ENCODE measurements around the gene DPY19L3.
"Not testable (repeated sequence)": the region's sequence is repeated elsewhere in the genome, so short reads cannot be mapped to it uniquely, and the experiment has no call there.

DPY19L3 gene

DNA sequence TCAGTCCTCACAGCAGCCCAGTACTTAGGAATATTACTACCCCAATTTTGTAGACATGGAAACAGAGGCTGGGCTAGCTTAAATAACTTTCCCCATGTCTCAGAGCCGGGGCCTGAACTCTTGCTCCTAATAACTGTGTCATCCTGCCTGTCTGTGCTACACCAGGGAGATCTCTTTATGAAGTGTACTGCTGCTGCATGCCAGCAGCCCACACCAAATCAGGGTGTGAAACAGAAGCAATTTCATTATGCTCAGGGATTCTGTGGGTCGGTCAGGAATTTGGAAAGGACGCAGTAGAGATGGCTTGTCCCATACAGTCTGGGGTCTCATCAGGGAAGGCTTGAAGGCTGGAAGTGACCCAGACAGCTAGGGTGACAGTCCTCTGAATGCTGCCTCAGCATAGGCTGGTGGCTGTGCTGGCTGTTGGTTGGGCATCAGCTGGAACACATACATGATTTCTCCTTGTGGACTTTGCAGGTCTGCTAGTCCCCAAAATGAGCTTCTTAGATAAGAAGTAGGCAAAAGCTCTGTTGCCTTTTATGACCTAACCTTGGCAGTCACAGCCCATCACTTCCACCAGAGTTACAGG lies 37.5 kb upstream of the DPY19L3 start:
- WGBS, 2 experiments (ENCODE audit: insufficient coverage in 2 of 2), result 87 to 100% methylated on average over 2 to 3 of the region's 3 CpGs
- Histone ChIP-seq H3K4me3 (ENCODE audit: extremely low read depth, insufficient read depth, low read length, poor library complexity, severe bottlenecking) (no peak overlapping the region), H3K9me3 (ENCODE audit: control insufficient read depth, low read length) (peaks cover 8% of the 10 kb centered on the region), H3K36me3 (ENCODE audit: control insufficient read depth, insufficient read depth, low read length) (peaks cover 66% of the 10 kb centered on the region), H3K4me1 (ENCODE audit: control insufficient read depth, insufficient read depth, low read length, poor library complexity, severe bottlenecking) (peaks cover 3% of the 10 kb centered on the region), H3K27ac (ENCODE audit: low read depth, low read length, severe bottlenecking) (no peak overlapping the region)

DNA sequence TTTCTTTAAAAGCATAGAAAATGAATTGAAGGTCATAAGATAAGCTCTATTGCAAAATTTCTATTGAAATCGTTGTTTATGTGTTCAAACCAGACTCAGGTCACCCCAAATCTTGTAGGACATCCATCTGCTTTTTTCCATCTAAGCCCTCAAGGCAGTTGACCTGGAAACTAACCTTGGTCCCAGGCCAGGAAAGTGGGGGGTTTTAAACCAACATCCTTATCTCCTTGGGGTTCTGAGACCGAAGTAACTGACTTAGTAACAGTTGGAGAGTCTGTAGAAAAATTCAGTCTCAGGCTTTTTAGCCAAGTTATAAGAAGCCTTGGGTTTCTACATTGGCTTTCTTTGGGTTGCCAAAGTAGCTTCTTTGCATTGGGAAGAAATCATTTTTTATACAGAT lies 36.8 kb upstream of the DPY19L3 start:
- H3K27ac ChIP-seq (ENCODE audit: low read depth, low read length, severe bottlenecking), result no peak overlapping the region
- H3K4me3 ChIP-seq (ENCODE audit: extremely low read depth, insufficient read depth, low read length, poor library complexity, severe bottlenecking), result no peak overlapping the region
- 100% methylated on average over 1 to 2 of the region's 2 CpGs for WGBS, 2 experiments (ENCODE audit: insufficient coverage in 2 of 2)
- peaks cover 9% of the 10 kb centered on the region for H3K9me3 ChIP-seq (ENCODE audit: control insufficient read depth, low read length)
- peaks cover 60% of the 10 kb centered on the region for H3K36me3 ChIP-seq (ENCODE audit: control insufficient read depth, insufficient read depth, low read length)
- peaks cover 9% of the 10 kb centered on the region for H3K4me1 ChIP-seq (ENCODE audit: control insufficient read depth, insufficient read depth, low read length, poor library complexity, severe bottlenecking)

DNA sequence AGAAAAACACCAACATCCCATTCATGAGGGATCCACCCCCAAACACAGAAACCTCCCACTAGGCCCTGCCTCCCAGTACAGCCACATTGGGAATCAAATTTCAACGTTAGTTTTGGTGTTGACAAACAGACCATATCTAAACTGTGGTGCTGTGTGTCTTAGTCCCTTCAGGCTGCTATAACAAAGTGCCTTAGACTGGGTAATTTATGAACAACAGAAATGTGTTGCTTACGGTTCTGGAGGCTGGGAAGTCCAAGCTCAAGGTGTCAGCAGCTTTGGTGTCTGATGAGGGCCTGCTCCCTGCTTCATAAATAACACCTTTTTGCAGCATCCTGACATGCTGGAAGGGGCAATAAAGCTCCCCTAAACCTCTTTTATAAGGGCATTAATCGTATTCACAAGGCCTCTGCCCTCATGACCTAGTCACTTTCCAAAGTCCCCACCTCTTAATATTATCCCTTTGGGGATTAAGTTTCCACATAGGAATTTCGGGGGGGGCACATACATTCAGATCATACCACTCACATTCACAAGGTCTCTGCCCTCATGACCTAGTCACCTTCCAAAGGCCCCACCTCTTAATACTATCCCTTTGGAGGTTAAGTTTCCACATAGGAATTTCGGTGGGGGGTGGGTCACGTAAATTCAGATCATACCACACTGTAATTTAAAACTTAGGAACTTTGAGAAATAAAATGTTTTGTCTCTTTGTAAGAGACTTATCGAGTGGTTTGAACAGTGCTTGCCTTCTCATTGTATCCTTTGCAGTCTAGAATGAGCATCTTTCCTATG lies 32.6 kb upstream of the DPY19L3 start:
- peaks cover 12% of the 10 kb centered on the region for H3K4me1 ChIP-seq (ENCODE audit: control insufficient read depth, insufficient read depth, low read length, poor library complexity, severe bottlenecking)
- peaks cover 9% of the 10 kb centered on the region for H3K9me3 ChIP-seq (ENCODE audit: control insufficient read depth, low read length)
- peaks cover 71% of the 10 kb centered on the region for H3K36me3 ChIP-seq (ENCODE audit: control insufficient read depth, insufficient read depth, low read length)
- peak overlapping the region; percentile 99 for H3K27ac ChIP-seq (ENCODE audit: low read depth, low read length, severe bottlenecking)
- 93% methylated on average over 2 to 5 of the region's 7 CpGs for WGBS, 2 experiments (ENCODE audit: insufficient coverage in 2 of 2)
- H3K4me3 ChIP-seq (ENCODE audit: extremely low read depth, insufficient read depth, low read length, poor library complexity, severe bottlenecking), result no peak overlapping the region

DNA sequence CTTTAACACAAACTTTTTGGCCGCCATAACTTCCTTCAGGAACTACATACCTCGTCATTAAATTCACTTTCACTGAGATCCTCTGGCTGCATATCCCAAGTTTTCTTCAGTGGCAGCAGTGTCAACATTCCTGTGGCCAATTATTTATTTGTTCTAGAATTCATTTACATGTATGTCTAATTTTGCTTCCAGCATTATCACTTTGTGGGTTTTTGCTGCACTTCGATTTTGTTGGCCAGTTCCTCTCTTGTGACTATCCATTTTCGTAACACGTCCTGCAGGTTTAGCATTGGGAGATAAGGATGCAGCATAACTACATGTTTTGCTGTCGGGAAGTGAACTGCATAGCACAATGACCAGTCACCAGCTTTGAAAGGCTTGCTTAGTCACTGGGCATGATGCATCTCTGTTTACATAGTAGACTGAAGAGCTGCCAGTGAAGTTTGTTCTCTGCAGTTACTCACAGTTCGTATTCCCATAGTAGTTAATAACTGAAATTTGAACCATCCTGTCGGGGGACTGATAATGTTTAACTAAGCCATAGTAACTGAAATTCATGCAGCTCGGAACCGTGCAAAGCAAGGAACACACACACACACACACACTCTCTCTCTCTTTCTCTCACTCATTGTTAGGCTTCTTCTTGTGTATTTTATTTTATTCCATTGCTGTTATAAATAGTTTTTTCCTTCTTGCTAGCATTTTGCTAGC lies 31.8 kb upstream of the DPY19L3 start:
- no peak overlapping the region for H3K4me3 ChIP-seq (ENCODE audit: extremely low read depth, insufficient read depth, low read length, poor library complexity, severe bottlenecking)
- peaks cover 78% of the 10 kb centered on the region for H3K36me3 ChIP-seq (ENCODE audit: control insufficient read depth, insufficient read depth, low read length)
- H3K9me3 ChIP-seq (ENCODE audit: control insufficient read depth, low read length), result peaks cover 9% of the 10 kb centered on the region
- H3K27ac ChIP-seq (ENCODE audit: low read depth, low read length, severe bottlenecking), result peak overlapping the region; percentile 99
- WGBS, 2 experiments (ENCODE audit: insufficient coverage in 2 of 2), result 52 to 60% methylated on average over 5 to 6 of the region's 10 CpGs
- peaks cover 12% of the 10 kb centered on the region for H3K4me1 ChIP-seq (ENCODE audit: control insufficient read depth, insufficient read depth, low read length, poor library complexity, severe bottlenecking)

DNA sequence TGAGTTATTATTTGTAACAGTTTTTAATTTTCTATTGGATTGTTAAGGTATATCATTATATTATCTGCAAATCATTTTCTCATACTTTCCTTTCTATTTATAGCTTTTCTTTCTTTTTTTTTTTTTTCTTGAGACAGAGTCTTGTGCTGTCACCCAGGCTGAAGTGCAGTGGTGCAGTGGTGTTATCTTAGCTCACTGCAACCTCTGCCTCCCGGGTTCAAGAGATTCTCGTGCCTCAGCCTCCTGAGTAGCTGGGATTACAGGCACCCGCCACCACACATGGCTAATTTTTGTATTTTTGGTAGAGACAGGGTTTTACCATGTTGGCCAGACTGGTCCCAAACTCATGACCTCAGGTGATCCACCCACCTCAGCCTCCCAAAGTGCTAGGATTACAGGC lies 31.2 kb upstream of the DPY19L3 start:
- Histone ChIP-seq H3K36me3 (ENCODE audit: control insufficient read depth, insufficient read depth, low read length) (peaks cover 75% of the 10 kb centered on the region), H3K27ac (ENCODE audit: low read depth, low read length, severe bottlenecking) (peak overlapping the region; percentile 99), H3K4me1 (ENCODE audit: control insufficient read depth, insufficient read depth, low read length, poor library complexity, severe bottlenecking) (peaks cover 12% of the 10 kb centered on the region)
- not testable (repeated sequence) for H3K4me3 ChIP-seq (ENCODE audit: extremely low read depth, insufficient read depth, low read length, poor library complexity, severe bottlenecking); H3K9me3 ChIP-seq (ENCODE audit: control insufficient read depth, low read length)
- WGBS, 2 experiments (ENCODE audit: insufficient coverage in 2 of 2), result 80 to 100% methylated on average over 1 of the region's 3 CpGs

DNA sequence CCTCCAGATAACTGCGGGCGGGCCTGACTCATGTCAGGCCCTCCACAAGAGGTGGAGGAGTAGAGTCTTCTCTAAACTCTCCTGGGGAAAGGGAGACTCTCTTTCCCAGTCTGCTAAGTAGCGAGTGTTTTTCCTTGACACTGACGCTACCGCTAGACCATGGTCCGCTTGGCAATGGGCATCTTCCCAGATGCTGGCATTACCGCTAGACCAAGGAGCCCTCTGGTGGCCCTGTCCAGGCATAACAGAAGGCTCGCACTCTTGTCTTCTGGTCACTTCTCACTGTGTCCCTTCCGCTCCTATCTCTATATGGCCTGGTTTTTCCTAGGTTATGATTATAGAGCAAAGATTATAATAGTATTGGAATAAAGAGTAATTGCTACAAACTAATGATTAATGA lies 28.5 kb upstream of the DPY19L3 start:
- H3K36me3 ChIP-seq (ENCODE audit: control insufficient read depth, insufficient read depth, low read length), result peaks cover 67% of the 10 kb centered on the region
- not testable (repeated sequence) for H3K4me3 ChIP-seq (ENCODE audit: extremely low read depth, insufficient read depth, low read length, poor library complexity, severe bottlenecking); H3K9me3 ChIP-seq (ENCODE audit: control insufficient read depth, low read length); H3K27ac ChIP-seq (ENCODE audit: low read depth, low read length, severe bottlenecking)
- peaks cover 12% of the 10 kb centered on the region for H3K4me1 ChIP-seq (ENCODE audit: control insufficient read depth, insufficient read depth, low read length, poor library complexity, severe bottlenecking)
- WGBS, 2 experiments (ENCODE audit: insufficient coverage in 2 of 2), result 92 to 96% methylated on average over 6 to 7 of the region's 9 CpGs

DNA sequence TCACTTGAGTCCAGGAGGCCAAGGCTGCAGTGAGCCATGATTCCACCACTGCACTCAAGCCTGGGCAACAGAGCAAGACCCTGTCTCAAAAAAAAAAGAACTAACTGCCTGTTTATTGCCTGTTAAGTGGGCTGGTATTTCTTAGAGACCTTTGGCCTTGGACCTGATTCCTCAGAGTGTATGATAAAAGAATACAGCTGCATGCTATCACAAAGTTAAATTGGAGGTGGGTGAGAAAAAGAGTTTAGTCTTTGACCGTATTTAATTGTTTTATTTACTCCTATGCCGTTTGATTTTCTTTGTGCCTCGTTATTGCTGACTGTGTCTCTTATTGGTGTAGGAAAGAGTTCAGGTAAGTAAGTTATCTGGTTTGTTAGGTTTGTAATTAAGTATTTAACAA lies 25.3 kb upstream of the DPY19L3 start:
- H3K36me3 ChIP-seq (ENCODE audit: control insufficient read depth, insufficient read depth, low read length), result peaks cover 70% of the 10 kb centered on the region
- no peak overlapping the region for H3K4me3 ChIP-seq (ENCODE audit: extremely low read depth, insufficient read depth, low read length, poor library complexity, severe bottlenecking)
- no peaks in the 10 kb centered on the region for H3K9me3 ChIP-seq (ENCODE audit: control insufficient read depth, low read length)
- no peaks in the 10 kb centered on the region for H3K4me1 ChIP-seq (ENCODE audit: control insufficient read depth, insufficient read depth, low read length, poor library complexity, severe bottlenecking)
- no peak overlapping the region for H3K27ac ChIP-seq (ENCODE audit: low read depth, low read length, severe bottlenecking)
- 92 to 100% methylated on average over 3 of the region's 3 CpGs for WGBS, 2 experiments (ENCODE audit: insufficient coverage in 2 of 2)

DNA sequence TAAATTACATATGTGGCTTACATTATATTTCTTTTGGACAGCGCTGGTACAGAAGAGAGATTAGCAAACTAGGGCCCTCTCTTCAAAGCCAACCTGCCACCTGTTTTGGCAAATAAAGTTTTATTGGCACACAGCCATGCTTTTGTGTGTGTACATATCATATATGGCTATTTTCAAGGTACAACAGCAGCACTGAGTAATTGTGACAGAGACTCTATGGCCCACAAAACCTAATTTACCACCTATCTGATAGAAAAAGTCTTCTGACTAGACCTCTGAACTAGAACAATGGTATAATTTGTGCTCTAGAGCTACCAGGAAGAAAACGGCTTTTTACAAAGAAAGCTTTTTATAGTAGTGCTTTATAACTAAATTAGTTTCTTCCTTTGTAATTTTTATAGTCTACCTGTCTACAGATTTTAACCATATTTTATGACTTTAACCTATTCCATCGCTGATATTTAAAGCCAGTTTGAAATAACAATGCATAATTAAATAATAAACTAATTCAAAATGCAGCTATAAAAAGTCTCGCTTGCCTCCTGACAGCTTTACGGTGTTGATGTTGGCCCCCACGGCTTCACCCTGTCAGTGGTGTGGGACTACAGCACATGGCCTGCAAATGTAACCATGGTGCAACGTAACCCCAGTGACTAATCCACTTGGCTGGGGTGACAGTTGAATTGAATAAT lies 17.7 kb upstream of the DPY19L3 start:
- H3K4me3 ChIP-seq (ENCODE audit: extremely low read depth, insufficient read depth, low read length, poor library complexity, severe bottlenecking), result no peak overlapping the region
- no peak overlapping the region for H3K27ac ChIP-seq (ENCODE audit: low read depth, low read length, severe bottlenecking)
- 87% methylated on average over 3 of the region's 7 CpGs; no CpG with 5 or more reads in 1 of the 2 experiments for WGBS, 2 experiments (ENCODE audit: insufficient coverage in 2 of 2)
- H3K9me3 ChIP-seq (ENCODE audit: control insufficient read depth, low read length), result no peaks in the 10 kb centered on the region
- H3K4me1 ChIP-seq (ENCODE audit: control insufficient read depth, insufficient read depth, low read length, poor library complexity, severe bottlenecking), result no peaks in the 10 kb centered on the region
- peaks cover 14% of the 10 kb centered on the region for H3K36me3 ChIP-seq (ENCODE audit: control insufficient read depth, insufficient read depth, low read length)

DNA sequence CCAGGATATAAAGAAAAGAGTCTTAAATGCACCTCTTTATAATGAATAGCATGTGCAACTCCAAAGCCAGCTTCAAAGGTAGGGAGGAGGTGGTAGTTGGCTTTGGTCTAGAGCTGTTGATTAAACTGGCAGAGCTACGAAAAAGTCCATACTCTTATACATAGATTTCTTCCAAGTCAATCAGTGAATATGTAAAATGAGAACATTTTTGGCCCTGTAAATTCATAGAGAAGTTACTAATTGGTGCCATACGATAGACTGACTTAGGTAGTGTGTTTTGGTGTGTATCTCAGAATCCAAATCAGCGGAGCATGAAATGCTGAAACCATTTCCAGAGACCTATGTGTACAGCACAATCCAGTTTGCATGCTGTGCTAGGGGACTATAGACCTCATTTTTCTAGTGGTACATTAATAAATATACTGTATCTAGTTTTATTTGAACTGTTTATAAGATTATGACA lies 17.1 kb upstream of the DPY19L3 start:
- WGBS, 2 experiments (ENCODE audit: insufficient coverage in 2 of 2), result 90 to 100% methylated on average over 2 of the region's 3 CpGs
- H3K4me1 ChIP-seq (ENCODE audit: control insufficient read depth, insufficient read depth, low read length, poor library complexity, severe bottlenecking), result no peaks in the 10 kb centered on the region

DNA sequence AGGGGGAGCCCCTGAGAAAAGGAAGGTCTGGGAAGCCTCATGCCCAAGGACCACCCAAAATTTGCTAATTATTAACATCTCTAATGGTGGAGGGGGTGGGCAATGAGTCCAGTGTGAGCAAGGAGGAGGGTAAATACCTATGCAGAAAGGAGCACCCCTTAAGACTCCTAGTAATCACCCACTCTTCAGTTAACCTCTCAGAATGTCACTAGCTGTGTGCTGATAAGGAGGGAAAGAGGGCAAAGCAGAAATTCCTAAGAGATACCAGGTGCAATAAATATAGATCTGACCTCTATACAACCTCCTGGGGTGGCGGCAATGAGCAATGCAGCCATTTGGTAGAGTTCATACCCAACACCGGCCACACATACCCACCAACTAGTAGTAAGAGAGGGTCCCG lies 12.7 kb upstream of the DPY19L3 start:
- 100% methylated on average over 1 of the region's 3 CpGs for WGBS, 2 experiments (ENCODE audit: insufficient coverage in 2 of 2)
- no peaks in the 10 kb centered on the region for H3K4me1 ChIP-seq (ENCODE audit: control insufficient read depth, insufficient read depth, low read length, poor library complexity, severe bottlenecking)
- no peak overlapping the region for H3K4me3 ChIP-seq (ENCODE audit: extremely low read depth, insufficient read depth, low read length, poor library complexity, severe bottlenecking)
- no peak overlapping the region for H3K27ac ChIP-seq (ENCODE audit: low read depth, low read length, severe bottlenecking)
- no peaks in the 10 kb centered on the region for H3K9me3 ChIP-seq (ENCODE audit: control insufficient read depth, low read length)
- H3K36me3 ChIP-seq (ENCODE audit: control insufficient read depth, insufficient read depth, low read length), result peaks cover 4% of the 10 kb centered on the region

More for the DNA sequence above, 17.1 kb upstream of the DPY19L3 start:
- Histone ChIP-seq H3K9me3 (ENCODE audit: control insufficient read depth, low read length) (no peaks in the 10 kb centered on the region), H3K36me3 (ENCODE audit: control insufficient read depth, insufficient read depth, low read length) (peaks cover 8% of the 10 kb centered on the region), H3K27ac (ENCODE audit: low read depth, low read length, severe bottlenecking) (no peak overlapping the region), H3K4me3 (ENCODE audit: extremely low read depth, insufficient read depth, low read length, poor library complexity, severe bottlenecking) (no peak overlapping the region)
